Muscle layer of colon (tissue), 2 donors: Measurements from ENCODE around the gene DAB1.

Experiments
- H3K27ac ChIP-seq: one replicate; pipeline ENCODE4 v1.7.0; 2013; ENCODE audit warnings: low read depth, mild to moderate bottlenecking, low read length, moderate library complexity
- H3K27me3 ChIP-seq, 2 donors: one replicate each; pipeline ENCODE4 v1.7.0; 2013; ENCODE audit warnings: low read length in 2 of 2, mild to moderate bottlenecking in 2 of 2; ENCODE audit not compliant: insufficient read depth in 2 of 2, control insufficient read depth in 1 of 2
- H3K36me3 ChIP-seq: one replicate; pipeline ENCODE4 v1.7.0; 2013; ENCODE audit warnings: mild to moderate bottlenecking, low read length; ENCODE audit not compliant: insufficient read depth
- H3K4me1 ChIP-seq: one replicate; pipeline ENCODE4 v1.7.0; 2013; ENCODE audit warnings: mild to moderate bottlenecking, low read length; ENCODE audit not compliant: insufficient read depth
- H3K4me3 ChIP-seq, 2 donors: one replicate each; pipeline ENCODE4 v1.7.0; 2013; ENCODE audit warnings: low read length in 2 of 2, low read depth in 1 of 2, mild to moderate bottlenecking in 1 of 2, moderate library complexity in 1 of 2
- H3K9ac ChIP-seq: one replicate; pipeline ENCODE4 v1.7.0; 2013; ENCODE audit warnings: low read length
- H3K9me3 ChIP-seq: one replicate; pipeline ENCODE4 v1.7.0; 2013; ENCODE audit warnings: mild to moderate bottlenecking, low read length
- donor health status: abdominal sarcoma.
- donor health status: Adenocarcinoma of cecum.

The DAB1 gene

DNA sequence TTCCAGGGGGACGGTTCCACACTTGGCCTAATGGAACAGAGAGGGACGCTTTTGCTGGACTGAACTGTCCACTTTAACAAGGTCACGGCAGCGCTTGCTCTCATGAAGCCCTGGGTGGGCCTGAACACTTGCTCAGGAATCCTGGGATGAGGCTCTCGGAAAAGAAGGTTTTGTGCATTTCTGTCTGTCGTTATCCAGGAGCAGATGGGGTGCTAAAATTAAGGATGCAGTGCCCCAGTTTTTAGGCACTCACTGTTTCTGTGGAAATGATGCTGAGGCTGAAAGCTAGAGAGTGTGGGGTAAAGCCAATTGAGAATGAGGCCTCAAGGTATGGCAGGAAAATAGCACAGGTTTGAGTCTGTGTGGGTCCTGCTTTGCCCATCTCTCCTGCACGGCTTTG, 111.0 kb downstream of the DAB1 start:
- Histone ChIP-seq H3K36me3 (no peaks in the 10 kb centered on the region), H3K27me3 (no peaks in the 10 kb centered on the region), H3K4me1 (no peaks in the 10 kb centered on the region), H3K9ac (no peak overlapping the region), H3K4me3 (no peak overlapping the region), H3K9me3 (no peaks in the 10 kb centered on the region), H3K27ac (no peak overlapping the region)

DNA sequence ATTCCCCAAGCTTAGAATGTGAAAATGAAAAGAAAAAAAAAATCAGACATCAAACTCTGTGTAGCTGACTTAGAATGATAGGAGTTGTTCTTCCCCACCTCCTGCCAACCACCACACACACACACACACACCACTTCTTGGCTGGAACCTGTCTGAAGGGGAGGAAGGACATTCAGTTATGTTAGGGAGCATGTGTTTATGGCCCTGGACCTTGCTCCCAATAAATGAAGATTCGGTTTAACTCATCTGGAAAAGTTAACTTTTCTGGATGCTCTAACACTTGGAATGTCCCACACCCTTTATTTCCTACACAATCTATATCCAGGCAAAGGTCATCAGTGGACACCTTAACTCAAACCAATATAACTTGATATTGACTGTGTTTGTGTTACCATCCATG, 112.4 kb downstream of the DAB1 start:
- no peaks in the 10 kb centered on the region for H3K9me3 ChIP-seq
- no peaks in the 10 kb centered on the region for H3K27me3 ChIP-seq
- H3K4me3 ChIP-seq = no peak overlapping the region
- H3K4me1 ChIP-seq = no peaks in the 10 kb centered on the region
- no peak overlapping the region for H3K9ac ChIP-seq
- H3K27ac ChIP-seq = no peak overlapping the region
- H3K36me3 ChIP-seq = no peaks in the 10 kb centered on the region

DNA sequence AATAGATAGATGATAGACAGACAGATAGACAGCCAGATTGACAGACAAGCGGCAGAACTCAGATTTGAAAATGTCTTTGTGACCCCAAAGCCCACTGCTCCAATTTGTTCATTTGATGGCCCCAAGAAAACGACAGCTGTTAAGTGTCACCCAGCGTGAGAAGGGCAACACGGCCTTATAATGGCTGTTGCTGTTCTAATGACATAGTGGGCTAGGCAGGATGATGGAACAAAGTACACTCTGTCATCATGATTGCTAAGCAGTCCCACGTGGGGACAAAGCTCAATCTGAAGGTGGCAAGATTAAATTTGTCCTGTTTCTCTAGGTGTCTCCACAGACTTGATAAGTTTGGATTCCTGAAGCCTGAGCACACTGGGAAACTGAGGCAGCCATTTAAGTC, 112.9 kb downstream of the DAB1 start:
- H3K9me3 ChIP-seq = no peaks in the 10 kb centered on the region
- H3K27me3 ChIP-seq = no peaks in the 10 kb centered on the region
- no peak overlapping the region for H3K27ac ChIP-seq
- H3K4me1 ChIP-seq = no peaks in the 10 kb centered on the region
- H3K9ac ChIP-seq = no peak overlapping the region
- no peak overlapping the region for H3K4me3 ChIP-seq
- H3K36me3 ChIP-seq = no peaks in the 10 kb centered on the region

DNA sequence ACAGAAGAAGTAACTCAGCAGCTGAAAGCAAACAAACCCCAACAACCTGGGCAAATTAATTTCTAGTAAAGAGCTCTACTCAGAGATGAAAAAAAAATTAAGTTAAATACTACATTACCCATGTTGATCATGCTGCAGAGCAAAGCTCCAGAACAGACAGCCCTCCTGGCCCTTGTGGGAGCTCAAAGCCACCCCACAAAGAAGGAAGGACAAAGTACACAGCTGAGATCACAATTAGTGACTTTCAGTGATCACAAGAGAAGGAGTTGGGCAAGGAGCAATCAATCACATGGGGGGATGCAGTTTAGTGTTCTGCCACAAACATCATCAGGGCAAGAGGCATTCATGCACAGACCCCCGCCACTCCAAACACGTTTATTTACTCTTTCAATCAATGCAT, 114.2 kb downstream of the DAB1 start:
- Histone ChIP-seq H3K27me3 (no peaks in the 10 kb centered on the region), H3K4me3 (no peak overlapping the region), H3K4me1 (no peaks in the 10 kb centered on the region), H3K27ac (no peak overlapping the region), H3K9ac (no peak overlapping the region), H3K36me3 (no peaks in the 10 kb centered on the region), H3K9me3 (no peaks in the 10 kb centered on the region)

DNA sequence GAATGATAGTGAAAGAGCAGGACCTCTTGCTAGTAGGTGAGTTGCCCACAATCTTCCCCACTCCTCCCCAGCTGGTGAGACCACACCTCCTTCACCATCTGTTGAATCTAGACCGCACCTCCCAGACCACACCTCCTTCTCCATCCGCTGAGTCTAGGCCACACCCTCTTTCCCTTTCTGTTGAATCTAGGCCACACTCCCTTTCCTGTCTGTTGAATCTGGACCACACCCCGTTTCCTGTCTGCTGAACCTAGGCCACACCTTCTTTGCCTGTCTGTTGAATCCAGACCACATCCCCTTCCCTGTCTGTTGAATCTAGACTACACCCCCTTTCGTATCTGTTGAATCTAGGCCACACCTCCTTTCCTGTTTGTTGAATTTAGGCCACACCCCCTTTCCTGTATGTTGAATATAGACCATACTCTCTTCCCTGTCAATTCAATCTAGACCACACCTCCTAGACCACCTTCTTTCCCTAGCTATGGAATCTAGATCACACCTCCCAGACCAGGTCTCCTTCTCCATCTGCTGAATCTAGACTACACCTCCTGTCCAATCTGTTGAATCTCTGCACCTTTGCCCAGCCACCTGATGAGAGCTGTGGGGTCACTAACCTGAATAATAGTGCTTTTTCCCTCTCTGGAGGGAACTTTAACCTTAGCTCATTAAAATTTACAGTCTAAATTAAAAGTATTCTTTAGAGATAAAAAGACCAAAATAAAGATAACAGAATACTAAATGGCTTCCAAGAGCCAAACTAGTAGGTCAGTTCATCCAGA, 116.3 kb downstream of the DAB1 start:
- no peak overlapping the region for H3K9ac ChIP-seq
- no peak overlapping the region for H3K27ac ChIP-seq

DNA sequence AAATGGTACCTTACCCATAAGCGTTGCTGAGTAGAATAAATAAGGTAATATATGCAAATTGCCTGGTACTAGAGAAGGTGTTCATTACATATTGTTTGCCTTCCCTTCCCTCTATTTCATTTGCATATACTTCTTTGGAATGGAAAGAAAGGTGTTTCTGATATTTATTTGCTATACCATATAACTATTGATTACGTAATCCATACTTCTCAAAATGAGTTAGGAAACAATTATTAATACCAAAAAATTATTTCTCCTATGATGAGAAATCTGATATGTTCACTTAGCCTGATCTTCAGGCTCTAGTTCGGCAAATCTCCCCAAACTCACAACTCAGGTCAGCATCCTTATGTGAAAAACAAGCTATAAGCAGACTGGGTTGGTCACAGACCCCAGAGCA, 119.3 kb downstream of the DAB1 start:
- H3K9me3 ChIP-seq = no peaks in the 10 kb centered on the region
- no peaks in the 10 kb centered on the region for H3K4me1 ChIP-seq
- no peak overlapping the region for H3K4me3 ChIP-seq
- H3K27me3 ChIP-seq = no peaks in the 10 kb centered on the region
- H3K9ac ChIP-seq = no peak overlapping the region
- H3K36me3 ChIP-seq = no peaks in the 10 kb centered on the region
- H3K27ac ChIP-seq = no peak overlapping the region

More for the DNA sequence above, 116.3 kb downstream of the DAB1 start:
- H3K4me3 ChIP-seq = no peak overlapping the region
- no peaks in the 10 kb centered on the region for H3K36me3 ChIP-seq
- H3K27me3 ChIP-seq = no peaks in the 10 kb centered on the region
- no peaks in the 10 kb centered on the region for H3K9me3 ChIP-seq
- H3K4me1 ChIP-seq = no peaks in the 10 kb centered on the region

DNA sequence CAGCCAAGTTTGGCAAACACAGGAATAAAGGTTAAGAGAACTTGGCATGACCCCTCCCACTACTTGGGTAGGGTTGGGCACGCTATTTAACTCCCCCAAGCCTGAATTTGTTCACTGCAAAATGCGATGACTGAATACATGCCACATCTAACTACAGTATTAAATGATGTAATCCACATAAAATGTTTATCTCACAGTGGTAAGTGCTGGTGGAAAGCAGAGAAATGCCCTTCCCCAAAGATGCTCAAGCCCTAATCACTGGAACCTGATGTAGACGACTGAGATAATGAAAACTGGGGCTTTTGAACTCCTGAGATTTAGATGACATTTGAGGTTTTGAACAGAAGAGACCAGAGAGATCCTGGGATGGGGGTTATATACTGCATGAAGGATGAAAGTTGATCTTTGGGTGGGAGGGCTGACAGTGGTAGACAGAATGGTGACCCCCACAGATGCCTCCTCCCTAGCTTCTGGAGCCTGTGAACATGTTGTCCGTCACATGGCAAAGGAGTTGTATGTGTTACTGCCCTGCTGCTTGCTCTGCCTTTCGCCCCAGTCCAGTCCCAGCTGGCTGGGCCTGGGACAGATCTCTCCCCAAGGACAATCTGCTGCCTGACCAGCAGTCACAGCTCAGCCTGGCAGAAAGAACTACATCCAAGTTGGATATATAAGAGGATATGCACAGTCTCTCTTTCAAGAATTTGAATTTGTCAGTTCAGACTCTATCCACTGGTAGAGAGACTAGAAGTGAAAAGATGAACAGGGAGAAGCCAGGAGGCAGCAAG, 120.9 kb downstream of the DAB1 start:
- Histone ChIP-seq H3K27ac (no peak overlapping the region), H3K36me3 (no peaks in the 10 kb centered on the region), H3K4me1 (no peaks in the 10 kb centered on the region), H3K27me3 (no peaks in the 10 kb centered on the region), H3K4me3 (no peak overlapping the region), H3K9ac (no peak overlapping the region), H3K9me3 (no peaks in the 10 kb centered on the region)

DNA sequence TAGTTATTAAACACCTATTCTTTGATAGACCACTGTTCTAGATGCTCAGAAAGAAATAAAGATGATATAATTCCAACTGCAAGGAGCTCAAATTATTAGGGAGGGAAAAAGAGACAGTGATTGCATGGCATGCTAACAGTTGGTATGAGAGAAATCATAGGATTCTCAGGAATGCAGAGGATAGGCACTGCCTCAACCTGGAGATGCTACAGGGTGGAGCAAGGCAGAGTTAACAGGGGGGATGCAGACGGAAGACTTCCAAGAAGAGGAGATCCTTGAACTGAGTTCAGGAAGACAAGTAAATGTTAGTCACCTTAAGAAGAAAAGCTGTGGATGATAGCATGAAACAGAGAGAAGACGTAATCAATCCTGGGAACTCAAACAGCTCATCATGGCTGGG, 123.7 kb downstream of the DAB1 start:
- H3K4me3 ChIP-seq = no peak overlapping the region
- H3K9me3 ChIP-seq = no peaks in the 10 kb centered on the region
- H3K4me1 ChIP-seq = no peaks in the 10 kb centered on the region
- no peaks in the 10 kb centered on the region for H3K36me3 ChIP-seq
- H3K9ac ChIP-seq = no peak overlapping the region
- H3K27ac ChIP-seq = no peak overlapping the region
- H3K27me3 ChIP-seq = no peaks in the 10 kb centered on the region

DNA sequence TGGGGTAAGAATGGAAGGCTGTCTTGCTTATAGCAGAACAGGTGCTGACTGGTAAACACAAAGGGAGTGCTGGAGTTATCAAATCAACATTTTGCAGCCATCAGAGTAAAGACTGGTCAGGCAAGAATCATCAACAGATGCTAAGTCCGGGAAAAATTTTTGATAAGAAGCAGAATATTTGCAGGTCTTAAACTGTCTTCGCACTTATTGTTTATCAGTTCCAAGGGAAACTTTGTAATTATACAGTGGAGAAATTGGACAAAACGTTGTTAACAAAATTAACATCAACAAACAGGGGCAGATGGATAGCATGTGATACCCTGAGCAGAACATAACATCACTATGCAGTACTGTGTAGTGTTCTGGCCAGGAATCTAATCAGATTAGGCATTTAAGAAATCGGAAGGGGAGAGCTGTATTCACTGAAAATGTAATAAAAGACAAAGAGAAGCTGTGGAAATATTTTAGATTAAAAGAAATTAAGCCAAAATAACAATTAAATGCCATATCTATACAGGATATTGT, 127.1 kb downstream of the DAB1 start:
- Histone ChIP-seq H3K4me3 (no peak overlapping the region), H3K9ac (no peak overlapping the region), H3K9me3 (no peaks in the 10 kb centered on the region), H3K27ac (no peak overlapping the region), H3K27me3 (no peaks in the 10 kb centered on the region), H3K4me1 (no peaks in the 10 kb centered on the region), H3K36me3 (no peaks in the 10 kb centered on the region)

DNA sequence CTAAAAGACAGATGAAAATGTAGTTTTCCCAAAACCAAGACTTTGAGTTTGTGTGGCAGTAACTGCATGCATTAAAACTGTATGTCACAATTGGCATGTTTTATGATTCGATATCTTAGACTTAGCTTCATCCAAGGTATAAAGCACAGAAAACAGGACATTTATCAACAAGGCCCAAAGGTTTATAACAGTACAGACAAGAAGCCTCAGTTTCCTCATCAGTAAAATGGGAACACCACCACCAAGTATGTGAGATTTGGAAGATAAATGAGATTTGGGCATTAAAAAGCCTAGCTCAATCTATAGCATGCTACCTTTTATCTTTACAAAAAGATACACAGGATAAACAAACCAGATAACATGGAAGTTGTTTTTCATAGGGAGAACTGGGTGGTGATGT, 128.5 kb downstream of the DAB1 start:
- Histone ChIP-seq H3K27me3 (no peaks in the 10 kb centered on the region), H3K4me1 (no peaks in the 10 kb centered on the region), H3K9ac (no peak overlapping the region), H3K27ac (no peak overlapping the region), H3K9me3 (no peaks in the 10 kb centered on the region), H3K36me3 (no peaks in the 10 kb centered on the region), H3K4me3 (no peak overlapping the region)

DNA sequence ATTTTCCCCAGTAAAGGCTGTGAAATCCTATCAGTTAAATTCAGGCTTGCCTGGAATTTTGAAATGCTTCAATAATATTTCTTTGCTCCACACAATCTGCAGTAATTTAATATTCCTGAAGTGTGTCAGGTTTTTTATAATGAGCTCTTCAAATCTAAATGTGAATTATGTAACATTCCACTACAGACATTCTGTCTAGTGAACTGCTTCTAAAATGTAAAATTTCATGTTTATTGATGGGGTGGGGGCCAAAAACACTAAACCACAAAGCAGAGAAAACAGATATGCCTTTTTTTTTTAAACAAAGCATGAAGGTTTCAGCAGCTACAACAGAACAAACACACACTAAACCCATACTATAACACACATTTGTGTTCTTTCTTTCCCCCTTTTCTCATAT, 129.7 kb downstream of the DAB1 start:
- Histone ChIP-seq H3K4me3 (no peak overlapping the region), H3K9ac (no peak overlapping the region), H3K4me1 (no peaks in the 10 kb centered on the region), H3K27ac (no peak overlapping the region), H3K9me3 (no peaks in the 10 kb centered on the region), H3K27me3 (no peaks in the 10 kb centered on the region), H3K36me3 (no peaks in the 10 kb centered on the region)
